IMR-90 (cell line): ENCODE data around the gene FBXL7. TPM values are rescaled to one million over a fixed set of nuclear protein-coding genes. Genes with fewer than 3 reads are reported as not detected.

Source experiments
- ATAC-seq: fragments of 200-7000 bp; cut with Tn5 transposase; 2 replicates; pipeline ENCODE4 v1.9.1; 2020; ENCODE audit warnings: low read depth, mild to moderate bottlenecking, moderate library complexity
- BruUV-seq: library from RNA; stranded (reverse); fragments of 400-500 nt; replicated peaks from 2 replicates; lab custom pipeline; 2021; lab: Mats Ljungman, UMichigan
- CTCF ChIA-PET: fragments of 300-600 bp; formaldehyde crosslinking; extraction: SDS; loops from one replicate; lab custom pipeline; 2021; ENCODE audit warnings: antibody characterized with exemption; lab: Yijun Ruan, JAX
- POLR2A ChIA-PET: fragments of 300-600 bp; sonication (Branson Sonifier 250); formaldehyde crosslinking; loops from one replicate; lab custom pipeline; 2022; ENCODE audit warnings: antibody characterized with exemption; ENCODE audit not compliant: unreplicated experiment; lab: Charles Lee
- DNase-seq: peaks from one replicate; pipeline ENCODE4 v3.0.0; 2013
- H2AFZ ChIP-seq: replicated peaks from 2 replicates; pipeline ENCODE3; 2013; ENCODE audit warnings: low read length, mild to moderate bottlenecking; ENCODE audit not compliant: poor library complexity
- H2AK5ac ChIP-seq: 2 replicates; pipeline ENCODE4 v1.6.1; 2013; ENCODE audit warnings: low read depth, low read length, inconsistent platforms
- H2AK9ac ChIP-seq: replicated peaks from 2 replicates; pipeline ENCODE3; 2013; ENCODE audit warnings: mild to moderate bottlenecking, low read depth, low read length, moderate library complexity; ENCODE audit not compliant: poor library complexity
- H2BK120ac ChIP-seq: 2 replicates; pipeline ENCODE4 v1.6.1; 2013; ENCODE audit warnings: low read depth, low read length, inconsistent platforms
- H2BK15ac ChIP-seq: 3 replicates; pipeline ENCODE4 v1.6.1; 2013; ENCODE audit warnings: low read depth, low read length, inconsistent platforms
- H2BK20ac ChIP-seq: 2 replicates; pipeline ENCODE4 v1.6.1; 2013; ENCODE audit warnings: low read depth, mild to moderate bottlenecking, inconsistent platforms, low read length, moderate library complexity
- H2BK5ac ChIP-seq: 2 replicates; pipeline ENCODE4 v1.6.1; 2013; ENCODE audit warnings: mild to moderate bottlenecking, low read depth, low read length, inconsistent platforms; ENCODE audit not compliant: poor library complexity, severe bottlenecking
- H3K14ac ChIP-seq: replicated peaks from 2 replicates; pipeline ENCODE4 v1.6.1; 2013; ENCODE audit warnings: low read depth, low read length, inconsistent platforms
- H3K18ac ChIP-seq: 2 replicates; pipeline ENCODE4 v1.6.1; 2013; ENCODE audit warnings: low read depth, low read length, control low read depth
- H3K23ac ChIP-seq: 2 replicates; pipeline ENCODE4 v1.6.1; 2013; ENCODE audit warnings: low read depth, low read length, inconsistent platforms
- H3K27ac ChIP-seq: 2 replicates; pipeline ENCODE4 v1.5.1; 2013; ENCODE audit warnings: mild to moderate bottlenecking, control low read depth, low read length; ENCODE audit not compliant: insufficient read depth
- H3K27me3 ChIP-seq: 2 replicates; pipeline ENCODE4 v1.6.1; 2013; ENCODE audit warnings: low read length; ENCODE audit not compliant: control insufficient read depth, insufficient read depth
- H3K36me3 ChIP-seq: 2 replicates; pipeline ENCODE4 v1.6.1; 2013; ENCODE audit warnings: low read length, mixed read lengths; ENCODE audit not compliant: control insufficient read depth, insufficient read depth
- H3K4ac ChIP-seq: 2 replicates; pipeline ENCODE4 v1.6.1; 2013; ENCODE audit warnings: low read depth, low read length, inconsistent platforms
- H3K4me1 ChIP-seq: 2 replicates; pipeline ENCODE4 v1.6.1; 2013; ENCODE audit warnings: low read length, mixed read lengths; ENCODE audit not compliant: control insufficient read depth, insufficient read depth
- H3K4me2 ChIP-seq: 2 replicates; pipeline ENCODE4 v1.6.1; 2013; ENCODE audit warnings: low read depth, mild to moderate bottlenecking, control low read depth, low read length, moderate library complexity
- H3K4me3 ChIP-seq: 2 replicates; pipeline ENCODE4 v1.5.1; 2013; ENCODE audit warnings: low read depth, mild to moderate bottlenecking, control low read depth, low read length, moderate library complexity; ENCODE audit not compliant: insufficient read depth
- H3K56ac ChIP-seq: 2 replicates; pipeline ENCODE4 v1.6.1; 2013; ENCODE audit warnings: low read length, inconsistent platforms; ENCODE audit not compliant: insufficient read depth; ENCODE audit errors: extremely low read depth
- H3K79me1 ChIP-seq, 2 experiments: 2 replicates each; pipeline ENCODE4 v1.6.1; 2013; ENCODE audit warnings: low read length in 2 of 2, inconsistent platforms in 1 of 2, low read depth in 1 of 2
- H3K9ac ChIP-seq: 2 replicates; pipeline ENCODE4 v1.6.1; 2013; ENCODE audit warnings: low read depth, low read length, control low read depth
- H3K9me1 ChIP-seq: 2 replicates; pipeline ENCODE4 v1.6.1; 2013; ENCODE audit warnings: low read length, inconsistent platforms; ENCODE audit not compliant: insufficient read depth
- H3K9me3 ChIP-seq: 2 replicates; pipeline ENCODE4 v1.6.1; 2013; ENCODE audit warnings: low read length; ENCODE audit not compliant: control insufficient read depth, insufficient read depth
- H4K20me1 ChIP-seq: 2 replicates; pipeline ENCODE4 v1.6.1; 2013; ENCODE audit warnings: low read length, inconsistent platforms; ENCODE audit not compliant: insufficient read depth
- H4K5ac ChIP-seq: 2 replicates; pipeline ENCODE4 v1.6.1; 2013; ENCODE audit warnings: mild to moderate bottlenecking, low read depth, low read length, control low read depth
- H4K8ac ChIP-seq, 2 experiments: 2 replicates each; pipeline ENCODE4 v1.6.1; 2013; ENCODE audit warnings: low read depth in 2 of 2, low read length in 2 of 2, control low read depth in 1 of 2, inconsistent platforms in 1 of 2
- H4K91ac ChIP-seq: 2 replicates; pipeline ENCODE4 v1.6.1; 2013; ENCODE audit warnings: low read depth, low read length, inconsistent platforms; ENCODE audit not compliant: insufficient read depth
- BHLHE40 ChIP-seq: fragments of 150-350 bp; IDR thresholded peaks from 2 replicates; pipeline ENCODE4 v1.6.1; 2016; ENCODE audit warnings: mild to moderate bottlenecking, low read depth, low read length
- CEBPB ChIP-seq: IDR thresholded peaks from 2 replicates; pipeline ENCODE4 v1.6.1; 2012; ENCODE audit warnings: low read depth, low read length, improper control_type of control experiment
- CHD1 ChIP-seq: IDR thresholded peaks from 2 replicates; pipeline ENCODE4 v1.6.1; 2012; ENCODE audit warnings: low read depth, low read length, improper control_type of control experiment
- MAZ ChIP-seq: IDR thresholded peaks from 2 replicates; pipeline ENCODE4 v1.6.1; 2012; ENCODE audit warnings: low read depth, mild to moderate bottlenecking, low read length, improper control_type of control experiment, moderate library complexity, borderline replicate concordance
- MXI1 ChIP-seq: IDR thresholded peaks from 2 replicates; pipeline ENCODE4 v1.6.1; 2012; ENCODE audit warnings: low read depth, mild to moderate bottlenecking, low read length, moderate library complexity, borderline replicate concordance
- RAD21 ChIP-seq: IDR thresholded peaks from 2 replicates; pipeline ENCODE4 v1.6.1; 2012; ENCODE audit warnings: low read length, improper control_type of control experiment
- RFX5 ChIP-seq: IDR thresholded peaks from 2 replicates; pipeline ENCODE4 v1.8.0; 2012; ENCODE audit warnings: low read depth, mild to moderate bottlenecking, low read length, moderate library complexity
- SMC3 ChIP-seq: fragments of 150-350 bp; IDR thresholded peaks from 2 replicates; pipeline ENCODE4 v1.6.1; 2016; ENCODE audit warnings: low read depth, mild to moderate bottlenecking, antibody characterized with exemption, low read length, moderate library complexity
- USF2 ChIP-seq: fragments of 150-350 bp; IDR thresholded peaks from 2 replicates; pipeline ENCODE4 v1.6.1; 2017; ENCODE audit warnings: mild to moderate bottlenecking, antibody characterized with exemption, low read length, low read depth
- WGBS, 2 experiments: methylation state at CpG; one replicate each; pipeline versions ENCODE4 v1.1.5 to v1.1.7; 2013; ENCODE audit warnings: missing lambda C conversion rate in 2 of 2; ENCODE audit not compliant: insufficient read length in 1 of 2; ENCODE audit errors: extremely low coverage in 2 of 2; 5-methylcytosine and 5-hydroxymethylcytosine counted together
- dilution Hi-C: fragments of 300-500 bp; cut with HindIII; formaldehyde crosslinking; loops from one replicate; pipeline ENCODE4 v1.14.3; 2018; ENCODE audit warnings: low sequenced_read_pairs; ENCODE audit not compliant: unreplicated experiment
- in situ Hi-C: fragments of 300-500 bp; cut with MboI; formaldehyde crosslinking; loops from 3 replicates; pipeline ENCODE4 v1.14.3; 2019; ENCODE audit warnings: low sequenced_read_pairs, inconsistent platforms, mixed read lengths
- intact Hi-C: fragments of 100-400 bp; cut with micrococcal nuclease; formaldehyde crosslinking; loops from 2 replicates; pipeline ENCODE4 v1.10.0; 2022
- polyA plus RNA-seq, 3 experiments: library from polyadenylated mRNA; depleted of rRNA; stranded (reverse); fragments of >200 nt; gene quantifications; 2 replicates each; pipeline ENCODE4 v1.2.3, GENCODE V29; 2012; ENCODE audit warnings: low replicate concordance in 1 of 3
- total RNA-seq: library from RNA; depleted of rRNA; stranded (reverse); fragments of >200 nt; gene quantifications from 2 replicates; pipeline ENCODE4 v1.2.3, GENCODE V29; 2012

FBXL7 gene
- total and polyA plus RNA-seq, 2 of the 4 experiments (the other 2 are of a cell fraction) = 4.1 to 10.2 TPM

GRCh38 chr5:15693382-15693728, 193.4 kb downstream of the FBXL7 start:
- H3K9ac ChIP-seq = no peak overlapping the region

More at GRCh38 chr5:15693382-15693728, 193.4 kb downstream of the FBXL7 start:
- DNase-seq = no peak
- Histone ChIP-seq H4K20me1 (no peaks in the 10 kb centered on the region), H3K79me1 (peaks cover 9 to 40% of the 10 kb centered on the region in 2 experiments; a peak in 3 of 4 replicates), H3K4ac (no peak overlapping the region), H3K9me3 (no peaks in the 10 kb centered on the region), H3K27ac (no peak overlapping the region), H3K23ac (no peak overlapping the region), H2BK120ac (no peak overlapping the region), H2AK9ac (no peak overlapping the region), H4K91ac (no peak overlapping the region), H2BK15ac (no peak overlapping the region), H3K4me2 (no peak overlapping the region), H3K36me3 (no peaks in the 10 kb centered on the region), H3K9me1 (peaks cover 14% of the 10 kb centered on the region), H3K56ac (no peak overlapping the region), H2AK5ac (no peak overlapping the region), H3K4me1 (peaks cover 15% of the 10 kb centered on the region), H2BK5ac (no peak overlapping the region), H2BK20ac (no peak overlapping the region), H3K18ac (no peak overlapping the region), H4K8ac (no peak overlapping the region), H3K14ac (no peak overlapping the region), H3K27me3 (no peaks in the 10 kb centered on the region), H2AFZ (no peak overlapping the region), H3K4me3 (no peak overlapping the region), H4K5ac (no peak overlapping the region)
- in situ Hi-C loops = no loop called here
- ATAC-seq = no peak
- ChIA-PET CTCF (interaction anchor here (0.7 kb wide), 1 partner anchor 68 kb away, joined by 3 read pairs; no protein-coding TSS in a partner anchor), POLR2A (no interaction called here)
- dilution Hi-C loops = no loop called here
- intact Hi-C loops = no loop called here
- TF ChIP-seq CEBPB (no peak), MXI1 (no peak), SMC3 (no peak), CHD1 (no peak), BHLHE40 (no peak), RFX5 (no peak), MAZ (no peak), USF2 (no peak), RAD21 (no peak)
- WGBS, 2 experiments = no CpG with 5 or more reads among the region's 6 CpGs
- BruUV-seq = no TSS peak
